HAP-1 (cell line): ENCODE measurements around the gene KRT33A.
A peak's percentile ranks its signal among the peaks of the same experiment; 100 is the strongest.

Source experiments
- DNase-seq, 2 experiments: peaks; one replicate each; pipeline ENCODE4 v3.0.0-alpha.2; 2016 to 2020; ENCODE audit warnings: low spot score in 2 of 2
- H3K27me3 ChIP-seq: fragments of 250-450 bp; sonication (Bioruptor Pico); 2 replicates; pipeline ENCODE4 v1.5.1; 2020; ENCODE audit warnings: low read depth, mild to moderate bottlenecking, moderate library complexity
- H3K36me3 ChIP-seq: fragments of 250-450 bp; sonication (Bioruptor Pico); replicated peaks from 2 replicates; pipeline ENCODE4 v1.5.1; 2020; ENCODE audit warnings: mild to moderate bottlenecking
- H3K4me1 ChIP-seq: fragments of 250-450 bp; sonication (Bioruptor Pico); 2 replicates; pipeline ENCODE4 v1.5.1; 2020; ENCODE audit warnings: mild to moderate bottlenecking
- H3K4me3 ChIP-seq: fragments of 250-450 bp; sonication (Bioruptor Pico); 2 replicates; pipeline ENCODE4 v1.5.1; 2020; ENCODE audit warnings: mild to moderate bottlenecking, moderate library complexity
- H3K9me3 ChIP-seq: fragments of 250-450 bp; sonication (Bioruptor Pico); 2 replicates; pipeline ENCODE4 v1.5.1; 2020; ENCODE audit warnings: mild to moderate bottlenecking, moderate library complexity
- in situ Hi-C: fragments of 300-500 bp; cut with MboI; formaldehyde crosslinking; loops from 3 replicates; pipeline ENCODE4 v1.14.3; 2020; ENCODE audit warnings: low sequenced_read_pairs, inconsistent platforms, mixed read lengths

KRT33A gene

DNA sequence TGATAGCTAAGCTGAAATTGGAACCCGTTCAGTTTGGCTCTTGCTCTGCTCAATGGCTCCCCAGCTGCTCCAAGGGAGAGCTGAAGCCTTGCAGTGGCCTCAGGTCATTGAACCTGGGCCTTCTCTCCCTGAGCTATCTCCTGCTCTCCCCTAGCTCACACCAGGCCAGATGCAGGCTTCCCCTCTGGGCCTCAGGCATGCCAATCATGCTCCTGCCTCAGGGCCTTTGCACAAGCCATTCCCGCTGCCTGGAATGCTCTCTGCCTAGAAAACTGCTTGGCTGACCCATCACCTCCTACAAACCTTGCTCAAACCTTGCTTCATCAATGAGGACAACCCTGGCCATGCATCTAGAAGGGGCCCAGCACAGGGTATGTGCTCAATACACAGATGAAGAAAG is 18.4 kb downstream of the KRT33A start:
- H3K4me1 ChIP-seq: no peaks in the 10 kb centered on the region
- H3K4me3 ChIP-seq: no peak overlapping the region
- in situ Hi-C loops: loop anchor here (25.0 kb wide), 2 partner anchors 330 to 420 kb away; no protein-coding TSS in a partner anchor
- no peaks in the 10 kb centered on the region for H3K36me3 ChIP-seq
- H3K27me3 ChIP-seq: no peaks in the 10 kb centered on the region
- no peak for DNase-seq
- H3K9me3 ChIP-seq: no peaks in the 10 kb centered on the region

GRCh38 chr17:41331606-41332005 is 19.0 kb downstream of the KRT33A start:
- Histone ChIP-seq H3K4me3 (no peak overlapping the region), H3K27me3 (no peaks in the 10 kb centered on the region), H3K9me3 (no peaks in the 10 kb centered on the region), H3K36me3 (no peaks in the 10 kb centered on the region), H3K4me1 (no peaks in the 10 kb centered on the region)
- no peak for DNase-seq
- in situ Hi-C loops: loop anchor here (25.0 kb wide), 2 partner anchors 331 to 419 kb away; no protein-coding TSS in a partner anchor

DNA sequence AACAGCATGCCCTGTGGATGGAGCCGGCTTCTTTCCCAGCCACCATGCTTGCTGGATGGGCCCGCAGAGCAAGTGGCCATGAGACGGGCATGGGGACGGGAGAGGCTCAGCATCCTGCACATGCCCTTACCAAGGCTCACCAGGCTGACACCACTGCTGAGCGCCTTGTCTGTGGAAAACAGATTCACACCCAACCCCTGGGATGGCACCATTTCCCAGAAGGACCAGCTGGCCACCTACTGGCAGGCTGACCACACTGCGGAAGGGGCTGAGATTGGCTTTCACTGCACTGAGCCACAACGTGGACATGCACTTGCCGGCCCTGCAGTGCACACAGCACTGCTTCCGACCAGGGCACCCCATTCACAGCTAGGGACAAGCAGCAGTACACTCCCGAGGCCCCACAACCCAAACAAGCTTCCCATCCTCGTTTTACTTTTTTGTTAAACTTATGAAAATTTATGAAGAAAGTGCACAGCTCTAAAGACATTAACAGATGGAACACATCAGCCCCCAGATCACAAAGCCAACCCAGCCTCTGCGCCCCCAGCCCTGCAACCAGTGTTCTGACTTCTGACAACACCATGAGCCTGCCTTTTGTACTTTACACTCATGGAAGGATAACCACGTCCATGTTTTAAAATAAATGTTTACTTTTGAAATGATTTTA is 21.2 kb downstream of the KRT33A start:
- no peaks in the 10 kb centered on the region for H3K9me3 ChIP-seq
- no peaks in the 10 kb centered on the region for H3K4me1 ChIP-seq
- H3K27me3 ChIP-seq: no peaks in the 10 kb centered on the region
- DNase-seq: peak in 1 of 2 experiments; percentile 64
- in situ Hi-C loops: loop anchor here (25.0 kb wide), 2 partner anchors 333 to 417 kb away; no protein-coding TSS in a partner anchor
- no peaks in the 10 kb centered on the region for H3K36me3 ChIP-seq
- no peak overlapping the region for H3K4me3 ChIP-seq

- Histone ChIP-seq H3K9me3 (no peaks in the 10 kb centered on the region), H3K4me3 (no peak overlapping the region), H3K36me3 (no peaks in the 10 kb centered on the region), H3K4me1 (no peaks in the 10 kb centered on the region), H3K27me3 (no peaks in the 10 kb centered on the region)
- in situ Hi-C loops: loop anchor here (25.0 kb wide), 2 partner anchors 334 to 416 kb away; no protein-coding TSS in a partner anchor
- no peak for DNase-seq
Observed at GRCh38 chr17:41328207-41328606, 22.4 kb downstream of the KRT33A start.

DNA sequence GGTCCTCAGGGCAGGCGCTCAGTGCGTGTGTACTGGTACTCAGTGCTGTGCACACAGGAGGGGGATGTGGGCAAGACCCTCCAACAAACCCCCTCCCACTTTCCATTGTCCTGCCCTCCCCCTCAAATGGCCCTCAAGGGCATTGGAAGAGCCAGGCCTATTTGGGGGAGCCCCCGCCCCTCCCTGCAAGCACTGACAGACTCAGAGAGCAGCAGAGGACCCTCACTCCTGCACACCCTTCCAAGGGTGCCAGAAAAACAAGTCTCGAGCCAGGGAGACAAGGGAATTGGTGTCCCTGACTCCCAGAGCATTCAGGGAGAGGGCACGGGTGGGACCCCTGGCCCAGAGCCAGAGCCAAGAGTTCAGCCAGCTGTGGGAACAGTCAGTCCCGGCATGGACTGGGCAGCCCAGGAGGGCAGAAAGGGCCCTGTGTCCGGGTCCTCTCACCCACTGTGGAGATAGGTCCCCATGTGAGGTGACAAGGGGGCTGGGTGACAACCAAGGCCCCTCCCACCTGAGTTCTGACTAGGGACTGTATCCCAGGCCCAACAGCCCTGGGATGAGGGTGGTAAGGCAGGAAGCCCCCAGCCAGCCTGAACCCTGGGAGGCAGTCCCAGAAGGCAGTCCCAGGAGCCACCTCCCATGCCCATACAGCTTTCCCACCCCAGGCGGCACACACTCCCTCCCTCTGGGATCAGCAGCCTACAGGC is 23.1 kb downstream of the KRT33A start:
- Histone ChIP-seq H3K4me1 (no peaks in the 10 kb centered on the region), H3K27me3 (no peaks in the 10 kb centered on the region), H3K36me3 (no peaks in the 10 kb centered on the region), H3K9me3 (no peaks in the 10 kb centered on the region), H3K4me3 (no peak overlapping the region)
- DNase-seq: no peak
- in situ Hi-C loops: loop anchor here (25.0 kb wide), 2 partner anchors 335 to 415 kb away; no protein-coding TSS in a partner anchor

GRCh38 chr17:41326173-41327145 is 24.2 kb downstream of the KRT33A start:
- no peak for DNase-seq
- Histone ChIP-seq H3K27me3 (no peaks in the 10 kb centered on the region), H3K36me3 (no peaks in the 10 kb centered on the region), H3K9me3 (no peaks in the 10 kb centered on the region), H3K4me1 (no peaks in the 10 kb centered on the region), H3K4me3 (no peak overlapping the region)
- in situ Hi-C loops: loop anchor here (25.0 kb wide), 2 partner anchors 336 to 414 kb away; no protein-coding TSS in a partner anchor

DNA sequence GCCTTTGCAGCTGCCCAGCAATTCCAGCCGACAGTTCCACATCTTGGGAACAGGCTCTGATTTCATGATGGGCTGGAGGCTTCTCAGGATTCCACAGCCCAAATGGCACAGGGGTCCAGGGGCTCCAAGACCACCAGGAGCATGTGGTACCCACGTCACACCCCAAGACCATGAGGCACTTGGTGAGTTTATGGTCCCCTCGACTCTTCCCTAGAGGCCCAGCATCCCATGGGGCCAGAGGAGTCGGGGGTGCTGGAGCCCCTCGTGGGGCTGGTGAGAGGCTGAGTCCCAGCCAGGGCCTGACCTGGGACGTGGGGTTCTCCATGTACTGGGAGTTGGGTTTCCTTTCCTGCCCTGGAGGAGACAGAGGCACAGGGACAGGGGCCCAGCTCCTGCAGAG is 25.0 kb downstream of the KRT33A start:
- Histone ChIP-seq H3K27me3 (no peaks in the 10 kb centered on the region), H3K4me1 (no peaks in the 10 kb centered on the region), H3K36me3 (no peaks in the 10 kb centered on the region), H3K4me3 (no peak overlapping the region), H3K9me3 (no peaks in the 10 kb centered on the region)
- in situ Hi-C loops: loop anchor here (25.0 kb wide), 2 partner anchors 337 to 413 kb away; no protein-coding TSS in a partner anchor
- DNase-seq: no peak

DNA sequence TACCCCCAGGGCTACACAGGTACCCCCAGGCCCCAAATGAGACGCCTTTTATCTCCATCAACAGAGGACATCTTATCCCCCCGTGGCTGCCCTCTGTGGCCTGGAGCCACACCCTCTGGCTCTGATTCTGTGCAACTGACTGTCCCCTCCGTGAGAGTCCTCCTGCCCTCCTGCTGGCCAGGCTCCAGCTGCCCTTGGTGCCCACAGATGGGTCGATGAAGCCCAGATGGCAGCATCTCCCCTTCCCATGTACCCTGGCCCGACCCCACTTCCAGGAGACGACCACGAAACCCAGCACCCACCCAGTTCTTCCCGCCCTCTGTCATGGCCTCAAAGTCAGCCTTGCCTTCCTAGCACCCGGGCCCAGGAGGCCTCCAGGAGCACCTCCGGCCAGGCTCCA is 25.5 kb downstream of the KRT33A start:
- in situ Hi-C loops: loop anchor here (25.0 kb wide), 2 partner anchors 337 to 413 kb away; no protein-coding TSS in a partner anchor
- DNase-seq: no peak
- Histone ChIP-seq H3K27me3 (no peaks in the 10 kb centered on the region), H3K36me3 (no peaks in the 10 kb centered on the region), H3K9me3 (no peaks in the 10 kb centered on the region), H3K4me3 (no peak overlapping the region), H3K4me1 (no peaks in the 10 kb centered on the region)

GRCh38 chr17:41324180-41325075 is 26.2 kb downstream of the KRT33A start:
- DNase-seq: peak in 1 of 2 experiments; percentile 25

DNA sequence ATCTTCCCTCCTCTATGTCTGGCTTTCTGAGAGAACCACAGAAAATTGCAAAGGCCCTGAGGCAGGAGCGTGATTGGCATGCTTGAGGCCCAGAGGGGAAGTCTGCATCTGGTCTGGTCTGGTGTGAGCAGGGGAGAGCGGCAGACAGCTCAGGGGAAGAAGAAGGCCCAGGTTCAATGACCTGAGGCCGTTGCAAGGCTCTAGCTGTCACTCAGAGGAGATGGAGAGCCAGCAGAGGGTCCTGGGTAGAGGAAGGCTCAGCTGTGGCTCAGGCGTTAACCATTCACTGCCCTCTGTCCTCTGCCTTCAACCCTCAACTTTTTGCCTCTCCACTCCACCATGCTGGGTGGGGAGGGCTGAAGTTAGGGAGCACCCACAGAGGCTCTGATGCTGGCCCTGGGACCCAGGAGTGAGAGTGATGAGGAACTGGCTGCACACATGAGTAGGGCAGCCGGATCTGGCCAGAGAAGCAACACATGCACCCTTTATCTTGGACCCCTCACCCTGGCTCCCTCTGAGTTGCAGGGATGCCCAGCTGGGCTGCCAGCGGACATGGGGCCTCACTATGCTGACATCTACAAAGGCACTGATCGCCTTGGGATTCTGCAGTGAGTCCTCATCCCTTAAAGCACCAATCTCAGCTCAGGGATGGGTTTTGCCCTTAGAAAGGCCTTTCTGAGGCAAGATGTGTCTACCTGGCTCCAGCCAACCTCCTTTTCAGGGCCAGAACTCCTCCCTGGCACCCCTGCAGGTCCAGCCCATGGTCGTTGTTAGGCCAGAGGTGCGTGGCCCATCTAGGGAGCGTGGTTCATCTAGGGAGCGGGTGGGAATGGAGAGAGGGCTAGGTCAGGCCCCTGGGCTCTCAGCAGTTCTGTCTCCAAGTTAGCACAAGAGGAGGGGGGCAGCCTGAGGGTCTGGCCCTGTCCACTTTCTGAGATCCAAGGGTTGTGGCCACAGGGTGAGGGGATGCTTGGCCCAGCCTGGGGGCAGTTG is 27.4 kb downstream of the KRT33A start:
- H3K9me3 ChIP-seq: no peaks in the 10 kb centered on the region
- DNase-seq: no peak
- H3K36me3 ChIP-seq: no peaks in the 10 kb centered on the region
- no peaks in the 10 kb centered on the region for H3K4me1 ChIP-seq
- in situ Hi-C loops: no loop called here
- H3K4me3 ChIP-seq: no peak overlapping the region
- no peaks in the 10 kb centered on the region for H3K27me3 ChIP-seq

More at GRCh38 chr17:41324180-41325075, 26.2 kb downstream of the KRT33A start:
- in situ Hi-C loops: loop anchor here (25.0 kb wide), 2 partner anchors 338 to 412 kb away; no protein-coding TSS in a partner anchor
- H3K4me3 ChIP-seq: no peak overlapping the region
- H3K27me3 ChIP-seq: no peaks in the 10 kb centered on the region
- H3K4me1 ChIP-seq: no peaks in the 10 kb centered on the region
- no peaks in the 10 kb centered on the region for H3K9me3 ChIP-seq
- no peaks in the 10 kb centered on the region for H3K36me3 ChIP-seq

GRCh38 chr17:41322094-41322902 is 28.3 kb downstream of the KRT33A start:
- in situ Hi-C loops: no loop called here

More at GRCh38 chr17:41322094-41322902, 28.3 kb downstream of the KRT33A start:
- H3K4me1 ChIP-seq: no peaks in the 10 kb centered on the region
- peak; percentile 15 to 21 for DNase-seq
- no peak overlapping the region for H3K4me3 ChIP-seq
- H3K9me3 ChIP-seq: no peaks in the 10 kb centered on the region
- H3K27me3 ChIP-seq: no peaks in the 10 kb centered on the region
- H3K36me3 ChIP-seq: no peaks in the 10 kb centered on the region
